ENCODE measurements around the gene BCL2L2. TPM values are rescaled to one million over a fixed set of nuclear protein-coding genes. Genes with fewer than 3 reads are reported as not detected.
A peak's percentile ranks its signal among the peaks of the same experiment; 100 is the strongest.

Gene BCL2L2
- total RNA-seq, 4 donors from 2014 or later = 36.7 to 57.8 (median 47.4) TPM

GRCh38 chr14:23285530-23286019 lies 21.1 kb upstream of the BCL2L2 start:
- Histone ChIP-seq H3K27me3 (no peaks in the 10 kb centered on the region), H3K9me3 (no peaks in the 10 kb centered on the region), H3K4me3 (peak overlapping the region; percentile 82 to 99 (median 96)), H3K4me1 (peaks cover 13 to 45% (median 15%) of the 10 kb centered on the region in 3 donors), H3K27ac (peak overlapping the region; percentile 95 to 100 (median 98)), H3K36me3 (peaks cover 0 to 17% (median 0%) of the 10 kb centered on the region in 3 donors)
- no peak for DNase-seq
- WGBS, 2 donors = 0% methylated on average over 5 to 11 of the region's 22 CpGs
- no peak for TF ChIP-seq POLR2A (IDR thresholded peaks at IDR 0.05)
- no peak for TF ChIP-seq CTCF (IDR thresholded peaks at IDR 0.05)
- intact Hi-C loops (cut with DNase I) = no loop called here

DNA sequence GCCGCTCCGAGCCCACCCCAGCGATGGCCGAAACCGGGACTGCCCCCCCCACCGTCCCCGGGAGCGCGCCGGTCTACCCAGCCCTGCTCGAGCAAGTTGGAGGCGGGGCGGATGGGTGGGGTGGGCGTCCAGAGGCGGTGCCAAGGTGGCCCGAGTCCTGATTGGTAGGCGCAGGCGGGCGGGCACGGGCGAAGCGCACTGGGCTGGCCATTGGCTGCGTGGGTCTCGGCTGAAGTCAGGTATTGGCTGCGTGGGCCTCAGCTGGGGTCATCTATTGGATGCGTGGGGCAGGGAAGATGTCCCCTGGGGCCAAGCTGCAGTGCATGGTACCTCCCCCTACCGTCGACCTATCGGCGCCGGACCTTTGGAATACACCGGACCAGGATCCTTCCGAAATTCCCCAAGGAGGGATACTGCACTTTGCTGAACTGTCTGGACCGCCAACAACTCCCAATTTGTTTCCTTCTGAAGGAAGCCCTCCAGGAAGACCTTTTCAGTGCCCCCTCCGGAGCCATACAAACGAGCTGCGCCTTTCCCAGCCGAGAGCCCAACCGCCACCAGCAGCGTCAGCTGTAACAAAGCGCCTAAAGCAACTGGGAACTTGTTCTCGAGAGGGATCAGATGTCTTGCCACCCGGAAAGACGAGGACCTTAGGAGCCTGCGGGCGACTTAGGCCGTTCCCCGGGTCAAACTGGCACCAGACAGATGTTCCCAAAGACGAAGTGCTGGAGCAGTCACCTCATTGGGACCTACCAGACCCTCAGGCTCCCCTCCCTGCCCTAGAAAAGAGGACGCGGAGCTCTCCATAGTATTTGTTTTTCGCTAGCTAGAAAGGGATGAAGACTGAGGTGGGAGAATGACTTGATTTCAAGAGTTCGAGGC lies 20.4 kb upstream of the BCL2L2 start, which contains the start of gene HOMEZ:
Gene HOMEZ (minus strand): TSS at position 113 of the 882 bp plus-strand sequence. CDS start 180 bp downstream, outside the sequence.
- Histone ChIP-seq H3K36me3 (peaks cover 0 to 15% (median 0%) of the 10 kb centered on the region in 3 donors), H3K9me3 (no peaks in the 10 kb centered on the region), H3K27me3 (peaks cover 0 to 4% (median 0%) of the 10 kb centered on the region in 4 donors), H3K4me3 (peak within 1 kb of the TSS; percentile 82 to 99 (median 96)), H3K4me1 (peaks cover 13 to 45% (median 15%) of the 10 kb centered on the region in 3 donors), H3K27ac (peak within 1 kb of the TSS; percentile 95 to 100 (median 98))
- peak; percentile 92 for DNase-seq
- 2 to 3% methylated on average over 11 to 14 of the region's 53 CpGs for WGBS, 2 donors
- intact Hi-C loops (cut with DNase I) = no loop called here
- TF ChIP-seq POLR2A (IDR thresholded peaks at IDR 0.05) = peak in 3 of 4 donors; percentile 11 to 88 (median 39)
- peak in 4 of 6 experiments; percentile 15 to 36 (median 24) for TF ChIP-seq CTCF (IDR thresholded peaks at IDR 0.05)

DNA sequence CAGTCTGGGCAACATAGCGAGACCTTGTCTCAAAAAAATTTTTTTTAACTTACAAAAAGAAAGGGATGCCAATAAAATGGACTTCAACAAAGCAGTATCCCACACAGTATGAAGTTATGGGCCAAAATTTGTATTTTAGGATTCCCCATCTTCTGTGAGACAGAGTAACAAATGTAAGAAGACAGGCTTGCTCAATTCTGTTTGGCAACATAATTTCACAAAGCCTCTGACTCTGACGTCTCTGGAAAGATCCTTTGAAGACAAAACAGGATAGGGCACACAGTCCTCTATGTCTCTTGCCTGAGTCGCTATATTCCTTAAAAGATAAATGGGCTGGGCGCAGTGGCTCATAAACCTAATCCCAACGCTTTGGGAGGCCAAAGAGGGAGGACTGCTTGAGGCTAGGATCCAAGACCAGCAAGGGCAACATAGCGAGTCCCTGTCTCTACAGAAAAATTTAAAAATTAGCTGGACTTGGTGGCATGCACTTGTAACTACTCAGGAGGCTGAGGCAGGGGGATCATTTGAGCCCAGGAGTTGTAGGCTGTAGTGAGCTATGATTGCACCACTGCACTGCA lies 19.6 kb upstream of the BCL2L2 start:
- peaks cover 0 to 10% (median 0%) of the 10 kb centered on the region in 3 donors for H3K36me3 ChIP-seq
- DNase-seq = no peak
- H3K9me3 ChIP-seq = no peaks in the 10 kb centered on the region
- 42 to 60% methylated on average over 5 to 6 of the region's 6 CpGs for WGBS, 2 donors
- intact Hi-C loops (cut with DNase I) = no loop called here
- peak overlapping the region; percentile 82 to 99 (median 96) for H3K4me3 ChIP-seq
- H3K27me3 ChIP-seq = peaks cover 0 to 6% (median 0%) of the 10 kb centered on the region in 4 donors
- peak overlapping the region; percentile 95 to 100 (median 98) for H3K27ac ChIP-seq
- peaks cover 13 to 45% (median 15%) of the 10 kb centered on the region in 3 donors for H3K4me1 ChIP-seq
- no peak for TF ChIP-seq POLR2A (IDR thresholded peaks at IDR 0.05)
- no peak for TF ChIP-seq CTCF (IDR thresholded peaks at IDR 0.05)

- intact Hi-C loops (cut with DNase I) = loop anchor here (10.0 kb wide), 1 partner anchor 110 kb away; the partner anchor contains the start of gene SLC7A8
- Histone ChIP-seq H3K27me3 (peaks cover 0 to 6% (median 0%) of the 10 kb centered on the region in 4 donors), H3K4me3 (peak overlapping the region in 1 of 4 donors; percentile 33), H3K36me3 (peaks cover 0 to 14% (median 0%) of the 10 kb centered on the region in 3 donors), H3K9me3 (no peaks in the 10 kb centered on the region), H3K27ac (no peak overlapping the region), H3K4me1 (peaks cover 8 to 49% (median 20%) of the 10 kb centered on the region in 3 donors)
- TF ChIP-seq POLR2A (IDR thresholded peaks at IDR 0.05) = no peak
- TF ChIP-seq CTCF (IDR thresholded peaks at IDR 0.05) = peak; percentile 59 to 91 (median 72)
- no peak for DNase-seq
- 28 to 30% methylated on average over 17 to 19 of the region's 24 CpGs for WGBS, 2 donors
Observed at GRCh38 chr14:23294734-23295561, 11.7 kb upstream of the BCL2L2 start.

Measured in esophagus squamous epithelium (tissue), 5 donors.